ENCODE measurements around the gene SP9.

- TF ChIP-seq, protein P1, sequence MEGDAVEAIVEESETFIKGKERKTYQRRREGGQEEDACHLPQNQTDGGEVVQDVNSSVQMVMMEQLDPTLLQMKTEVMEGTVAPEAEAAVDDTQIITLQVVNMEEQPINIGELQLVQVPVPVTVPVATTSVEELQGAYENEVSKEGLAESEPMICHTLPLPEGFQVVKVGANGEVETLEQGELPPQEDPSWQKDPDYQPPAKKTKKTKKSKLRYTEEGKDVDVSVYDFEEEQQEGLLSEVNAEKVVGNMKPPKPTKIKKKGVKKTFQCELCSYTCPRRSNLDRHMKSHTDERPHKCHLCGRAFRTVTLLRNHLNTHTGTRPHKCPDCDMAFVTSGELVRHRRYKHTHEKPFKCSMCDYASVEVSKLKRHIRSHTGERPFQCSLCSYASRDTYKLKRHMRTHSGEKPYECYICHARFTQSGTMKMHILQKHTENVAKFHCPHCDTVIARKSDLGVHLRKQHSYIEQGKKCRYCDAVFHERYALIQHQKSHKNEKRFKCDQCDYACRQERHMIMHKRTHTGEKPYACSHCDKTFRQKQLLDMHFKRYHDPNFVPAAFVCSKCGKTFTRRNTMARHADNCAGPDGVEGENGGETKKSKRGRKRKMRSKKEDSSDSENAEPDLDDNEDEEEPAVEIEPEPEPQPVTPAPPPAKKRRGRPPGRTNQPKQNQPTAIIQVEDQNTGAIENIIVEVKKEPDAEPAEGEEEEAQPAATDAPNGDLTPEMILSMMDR (IDR thresholded peaks at IDR 0.05), result no peak
- TF ChIP-seq POLR2A (IDR thresholded peaks at IDR 0.05), result no peak
These were observed 33.9 kb downstream of the SP9 start for GRCh38 chr2:174368691-174369090.

Measured in ovary (tissue), 3 donors.